Mesothelial cell of epicardium (in vitro differentiated cells): ENCODE data around the gene GMDS. TPM values are rescaled to one million over a fixed set of nuclear protein-coding genes. Genes with fewer than 3 reads are reported as not detected.

Experiments
- DNase-seq, 2 experiments: peaks; one replicate each; pipeline ENCODE4 v3.0.0; 2021; ENCODE audit warnings: low spot score in 2 of 2; ENCODE audit not compliant: unreplicated experiment in 2 of 2
- H3K27ac Mint-ChIP-seq: 2 replicates; pipeline ENCODE4 v1.8.0; 2021; ENCODE audit warnings: mixed read lengths
- H3K27me3 Mint-ChIP-seq: 2 replicates; pipeline ENCODE4 v1.8.0; 2021; ENCODE audit warnings: low read depth, mixed read lengths
- H3K36me3 Mint-ChIP-seq: 2 replicates; pipeline ENCODE4 v1.8.0; 2021; ENCODE audit warnings: mixed read lengths
- H3K4me1 Mint-ChIP-seq: 2 replicates; pipeline ENCODE4 v1.8.0; 2021; ENCODE audit warnings: mixed read lengths
- H3K4me3 Mint-ChIP-seq: 2 replicates; pipeline ENCODE4 v1.8.0; 2021; ENCODE audit warnings: mild to moderate bottlenecking, moderate library complexity, mixed read lengths
- H3K9me3 Mint-ChIP-seq: 2 replicates; pipeline ENCODE4 v1.8.0; 2021; ENCODE audit warnings: mixed read lengths
- total RNA-seq: library from RNA; stranded (reverse); gene quantifications from 3 replicates; pipeline ENCODE4 v1.2.1, GENCODE V29; 2021
- TF ChIP-seq, protein P1 (sequence below): fragments of 200-600 bp; sonication (generic); IDR thresholded peaks from one replicate; pipeline ENCODE4 v1.5.0; 2021; ENCODE audit warnings: antibody characterized with exemption; ENCODE audit not compliant: unreplicated experiment

GMDS gene
- total RNA-seq, 1 donor from 2014 or later: 39.9 TPM

DNA sequence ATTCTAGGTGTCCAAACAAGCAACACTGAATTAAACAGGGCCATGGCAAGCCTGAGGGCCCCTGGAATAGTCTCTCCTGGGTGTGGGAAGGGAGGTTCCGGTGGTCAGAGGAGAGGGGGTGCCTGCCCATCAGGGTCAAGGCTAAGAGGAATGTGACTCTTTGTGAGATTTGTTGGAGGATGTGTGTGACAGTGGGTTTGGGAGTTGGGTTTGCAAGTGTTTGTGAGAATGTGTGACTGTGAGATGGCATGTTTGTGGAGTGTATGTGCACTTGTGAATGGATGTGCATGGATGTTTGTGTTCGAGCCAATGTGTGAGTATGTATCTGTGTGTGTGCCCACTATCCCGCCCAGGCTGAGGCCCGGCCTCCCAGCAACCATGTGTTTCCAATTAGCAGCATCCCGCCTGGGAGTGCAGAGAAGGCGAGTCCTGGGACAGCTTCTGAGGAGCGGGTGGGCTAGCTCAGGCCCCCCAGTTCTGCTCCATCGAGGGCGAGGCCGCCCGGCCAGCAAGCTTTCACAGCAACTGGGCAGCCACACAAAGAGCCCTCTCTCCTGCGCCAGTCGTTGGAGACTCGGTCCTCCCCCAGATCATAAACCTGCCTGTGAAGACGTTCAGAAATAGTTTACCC, 623.1 kb downstream of the GMDS start:
- Mint-ChIP-seq H3K36me3 (no peaks in the 10 kb centered on the region), H3K27me3 (peaks cover 69% of the 10 kb centered on the region), H3K4me1 (peaks cover 71% of the 10 kb centered on the region), H3K27ac (peak overlapping the region; percentile 18), H3K9me3 (no peaks in the 10 kb centered on the region), H3K4me3 (no peak overlapping the region)
- no peak for DNase-seq
- TF ChIP-seq, protein P1, sequence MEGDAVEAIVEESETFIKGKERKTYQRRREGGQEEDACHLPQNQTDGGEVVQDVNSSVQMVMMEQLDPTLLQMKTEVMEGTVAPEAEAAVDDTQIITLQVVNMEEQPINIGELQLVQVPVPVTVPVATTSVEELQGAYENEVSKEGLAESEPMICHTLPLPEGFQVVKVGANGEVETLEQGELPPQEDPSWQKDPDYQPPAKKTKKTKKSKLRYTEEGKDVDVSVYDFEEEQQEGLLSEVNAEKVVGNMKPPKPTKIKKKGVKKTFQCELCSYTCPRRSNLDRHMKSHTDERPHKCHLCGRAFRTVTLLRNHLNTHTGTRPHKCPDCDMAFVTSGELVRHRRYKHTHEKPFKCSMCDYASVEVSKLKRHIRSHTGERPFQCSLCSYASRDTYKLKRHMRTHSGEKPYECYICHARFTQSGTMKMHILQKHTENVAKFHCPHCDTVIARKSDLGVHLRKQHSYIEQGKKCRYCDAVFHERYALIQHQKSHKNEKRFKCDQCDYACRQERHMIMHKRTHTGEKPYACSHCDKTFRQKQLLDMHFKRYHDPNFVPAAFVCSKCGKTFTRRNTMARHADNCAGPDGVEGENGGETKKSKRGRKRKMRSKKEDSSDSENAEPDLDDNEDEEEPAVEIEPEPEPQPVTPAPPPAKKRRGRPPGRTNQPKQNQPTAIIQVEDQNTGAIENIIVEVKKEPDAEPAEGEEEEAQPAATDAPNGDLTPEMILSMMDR: no peak

- TF ChIP-seq, protein P1: no peak
Observed at GRCh38 chr6:1621070-1621701, 624.2 kb downstream of the GMDS start.

GRCh38 chr6:1620504-1621069, 624.8 kb downstream of the GMDS start:
- no peaks in the 10 kb centered on the region for H3K9me3 Mint-ChIP-seq
- DNase-seq: no peak
- no peak overlapping the region for H3K4me3 Mint-ChIP-seq
- H3K4me1 Mint-ChIP-seq: peaks cover 71% of the 10 kb centered on the region
- TF ChIP-seq, protein P1: no peak
- no peak overlapping the region for H3K27ac Mint-ChIP-seq
- H3K36me3 Mint-ChIP-seq: no peaks in the 10 kb centered on the region
- H3K27me3 Mint-ChIP-seq: peaks cover 68% of the 10 kb centered on the region

More at GRCh38 chr6:1621070-1621701, 624.2 kb downstream of the GMDS start:
- Mint-ChIP-seq H3K9me3 (no peaks in the 10 kb centered on the region), H3K27ac (no peak overlapping the region), H3K4me3 (no peak overlapping the region), H3K36me3 (no peaks in the 10 kb centered on the region), H3K4me1 (peaks cover 71% of the 10 kb centered on the region), H3K27me3 (peaks cover 68% of the 10 kb centered on the region)
- no peak for DNase-seq

DNA sequence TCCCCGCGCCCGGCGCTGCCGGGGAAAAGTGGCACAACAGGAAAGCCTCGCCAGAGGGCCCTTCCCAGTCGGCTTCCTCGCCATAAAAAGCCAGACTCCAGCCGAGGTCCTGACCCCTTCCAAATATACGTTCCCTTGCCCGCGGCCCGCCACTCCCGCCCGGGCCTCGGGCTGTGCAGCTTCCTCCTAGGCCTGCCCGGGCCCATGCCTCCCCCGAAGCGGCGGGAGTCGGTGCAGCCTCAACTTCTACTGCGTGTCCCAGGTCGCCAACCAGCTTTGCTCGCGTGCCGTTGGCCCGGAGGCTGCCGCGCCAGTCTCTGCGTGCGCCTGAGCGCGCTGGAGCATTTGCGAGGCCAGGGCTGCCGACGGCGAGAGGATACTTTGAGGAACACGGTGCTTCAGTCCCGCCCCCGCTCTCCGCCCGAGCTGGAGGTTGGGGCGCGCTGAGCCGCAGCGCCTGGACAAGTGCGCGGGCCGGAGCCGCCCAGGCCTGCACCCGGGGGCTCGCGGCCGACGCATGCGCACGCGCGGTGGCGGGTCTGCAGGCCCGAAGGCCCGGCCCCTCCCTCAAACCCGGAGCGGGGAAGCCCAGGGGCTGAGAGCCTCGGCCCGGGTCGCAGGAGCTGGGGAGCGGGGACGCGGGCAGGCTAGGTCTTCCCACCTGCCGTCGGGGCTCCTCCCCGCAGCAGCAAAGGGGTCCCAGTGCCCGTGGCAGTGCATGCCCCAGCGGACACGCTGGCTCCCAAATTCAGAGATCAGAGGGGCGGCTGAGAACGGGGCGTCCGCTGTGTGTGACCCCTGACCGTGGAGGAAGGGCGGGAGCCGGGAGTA, 625.5 kb downstream of the GMDS start:
- peaks cover 65% of the 10 kb centered on the region for H3K27me3 Mint-ChIP-seq
- H3K36me3 Mint-ChIP-seq: no peaks in the 10 kb centered on the region
- TF ChIP-seq, protein P1: no peak
- H3K4me3 Mint-ChIP-seq: peak overlapping the region; percentile 30
- H3K9me3 Mint-ChIP-seq: no peaks in the 10 kb centered on the region
- H3K4me1 Mint-ChIP-seq: peaks cover 68% of the 10 kb centered on the region
- H3K27ac Mint-ChIP-seq: peak overlapping the region; percentile 21
- DNase-seq: no peak

GRCh38 chr6:1619098-1619672, 626.2 kb downstream of the GMDS start:
- DNase-seq: no peak
- Mint-ChIP-seq H3K9me3 (no peaks in the 10 kb centered on the region), H3K4me3 (peak overlapping the region; percentile 30), H3K27me3 (peaks cover 65% of the 10 kb centered on the region), H3K36me3 (no peaks in the 10 kb centered on the region), H3K27ac (peak overlapping the region; percentile 43), H3K4me1 (peaks cover 68% of the 10 kb centered on the region)
- TF ChIP-seq, protein P1: no peak
